BLaER1 treated with 17β-estradiol and CSF1 and Interleukin-3, amounts not matched to agents 10 nM and 100 nM (cell line): ENCODE results near the gene PDZD2.

Experiments
- H3K27ac ChIP-seq, 11 experiments: shearing (Covaris generic); formaldehyde crosslinking; 2 replicates each; pipeline ENCODE4 v1.8.1; 2022
- H3K27me3 ChIP-seq, 11 experiments: shearing (Covaris generic); formaldehyde crosslinking; 2 replicates each; pipeline ENCODE4 v1.8.1; 2022
- H3K36me3 ChIP-seq, 11 experiments: shearing (Covaris generic); formaldehyde crosslinking; 2 replicates each; pipeline ENCODE4 v1.8.1; 2022
- H3K4me1 ChIP-seq, 10 experiments: shearing (Covaris generic); formaldehyde crosslinking; 2 replicates each; pipeline ENCODE4 v1.8.1; 2022
- H3K4me2 ChIP-seq, 11 experiments: shearing (Covaris generic); formaldehyde crosslinking; 2 replicates each; pipeline ENCODE4 v1.8.1; 2022
- H3K4me3 ChIP-seq, 10 experiments: shearing (Covaris generic); formaldehyde crosslinking; 2 replicates each; pipeline ENCODE4 v1.8.1; 2022
- H3K9ac ChIP-seq, 11 experiments: shearing (Covaris generic); formaldehyde crosslinking; 2 replicates each; pipeline ENCODE4 v1.8.1; 2022
- H3K9me3 ChIP-seq, 11 experiments: shearing (Covaris generic); formaldehyde crosslinking; replicated peaks in 1 of 11; 2 replicates each; pipeline ENCODE4 v1.8.1; 2022
- H4K20me1 ChIP-seq, 11 experiments: shearing (Covaris generic); formaldehyde crosslinking; 2 replicates each; pipeline ENCODE4 v1.8.1; 2022
- Cebpa-rat ChIP-seq, 11 experiments: shearing (Covaris generic); IDR thresholded peaks; 2 replicates each; pipeline ENCODE4 v1.8.1; 2022

The PDZD2 gene

GRCh38 chr5:32159328-32160072 lies 520.6 kb downstream of the PDZD2 start:
- Histone ChIP-seq H4K20me1 (peaks cover 87 to 100% (median 100%) of the 10 kb centered on the region in 11 experiments), H3K4me3 (no peak overlapping the region), H3K36me3 (peaks cover 61 to 97% (median 86%) of the 10 kb centered on the region in 11 experiments), H3K27me3 (no peaks in the 10 kb centered on the region), H3K4me2 (peak overlapping the region in 1 of 11 experiments; percentile 42; a peak in 1 of 22 replicates), H3K27ac (no peak overlapping the region), H3K9ac (no peak overlapping the region), H3K4me1 (peaks cover 0 to 71% (median 5%) of the 10 kb centered on the region in 10 experiments; a peak in 10 of 20 replicates), H3K9me3 (peaks cover 0 to 32% (median 9%) of the 10 kb centered on the region in 11 experiments; a peak in 13 of 22 replicates)
- no peak for TF ChIP-seq Cebpa-rat (IDR thresholded peaks at IDR 0.05)

- H3K4me1 ChIP-seq: peaks cover 0 to 71% (median 8%) of the 10 kb centered on the region in 10 experiments; a peak in 10 of 20 replicates
- no peak overlapping the region for H3K27ac ChIP-seq
- H3K9ac ChIP-seq: peak overlapping the region in 1 of 11 experiments; percentile 29; a peak in 1 of 22 replicates
- H3K36me3 ChIP-seq: peaks cover 63 to 97% (median 84%) of the 10 kb centered on the region in 11 experiments
- H4K20me1 ChIP-seq: peaks cover 86 to 100% (median 100%) of the 10 kb centered on the region in 11 experiments
- H3K4me3 ChIP-seq: no peak overlapping the region
- no peak for TF ChIP-seq Cebpa-rat (IDR thresholded peaks at IDR 0.05)
- peaks cover 0 to 32% (median 9%) of the 10 kb centered on the region in 11 experiments; a peak in 14 of 22 replicates for H3K9me3 ChIP-seq
- H3K27me3 ChIP-seq: no peaks in the 10 kb centered on the region
- peak overlapping the region in 1 of 11 experiments; percentile 42; a peak in 1 of 22 replicates for H3K4me2 ChIP-seq
Observed at GRCh38 chr5:32160228-32160627, 521.3 kb downstream of the PDZD2 start.
